K562 (cell line): Measurements from ENCODE around the gene SLC26A8. TPM values are rescaled to one million over a fixed set of nuclear protein-coding genes. Genes with fewer than 3 reads are reported as not detected.

Experiments used
- ARID1B ChIP-seq: fragments of 450-650 bp; IDR thresholded peaks from 2 replicates; pipeline ENCODE4 v1.6.1; 2016; ENCODE audit warnings: antibody characterized with exemption, mild to moderate bottlenecking, inconsistent platforms
- ATF1 ChIP-seq, 2 experiments: fragments of 450-650 bp in 1 of 2; IDR thresholded peaks; 2 replicates each; pipeline ENCODE4 v1.6.1; 2016; ENCODE audit warnings: missing compliant biosample characterization in 1 of 2, missing genetic modification characterization in 1 of 2
- ATF7 ChIP-seq: fragments of 450-650 bp; IDR thresholded peaks from 2 replicates; pipeline ENCODE4 v1.7.1; 2014; ENCODE audit warnings: mild to moderate bottlenecking, moderate library complexity
- DDX20 ChIP-seq: fragments of 450-650 bp; IDR thresholded peaks from 2 replicates; pipeline ENCODE4 v1.6.1; 2016; ENCODE audit warnings: missing genetic modification characterization, low read depth, mild to moderate bottlenecking, missing compliant biosample characterization, moderate library complexity
- EGR1 ChIP-seq: fragments of 450-650 bp; conservative IDR thresholded peaks from 2 replicates; pipeline ENCODE4 v1.6.1; 2017; ENCODE audit warnings: mild to moderate bottlenecking
- FOSL1 ChIP-seq: fragments of 200-800 bp; sonication (Bioruptor generic); conservative IDR thresholded peaks from 2 replicates; pipeline ENCODE4 v1.6.1; 2016; ENCODE audit warnings: missing genetic modification characterization, missing compliant biosample characterization
- JUND ChIP-seq, 2 experiments: IDR thresholded peaks; 2 replicates in 1 of 2; 3 replicates in 1 of 2; pipeline ENCODE4 v1.6.1; 2011; ENCODE audit warnings: borderline replicate concordance in 2 of 2, low read depth in 2 of 2, low read length in 2 of 2, improper control_type of control experiment in 1 of 2, missing biosample characterization in 1 of 2, missing genetic modification characterization in 1 of 2, missing genetic modification reagents in 1 of 2
- MAX ChIP-seq: sonication (generic); formaldehyde crosslinking; IDR thresholded peaks from 2 replicates; pipeline ENCODE4 v1.9.0; 2022; ENCODE audit warnings: mild to moderate bottlenecking, missing genetic modification reagents
- POLR2A ChIP-seq: fragments of 450-650 bp; conservative IDR thresholded peaks from 2 replicates; pipeline ENCODE4 v1.6.1; 2016
- RAD21 ChIP-seq, 2 experiments: fragments of 250-450 bp in 1 of 2; fragments of 450-650 bp in 1 of 2; sonication (Bioruptor Pico) in 1 of 2; formaldehyde crosslinking in 1 of 2; IDR thresholded peaks in 1 of 2; conservative IDR thresholded peaks in 1 of 2; 2 replicates each; pipeline versions ENCODE4 v1.4.0 to v1.8.0; 2020 to 2022; ENCODE audit warnings: mild to moderate bottlenecking in 2 of 2, moderate library complexity in 1 of 2
- RBBP5 ChIP-seq: fragments of 200-600 bp; sonication (generic); IDR thresholded peaks from 2 replicates; pipeline ENCODE4 v1.6.1; 2012; ENCODE audit warnings: borderline replicate concordance, mild to moderate bottlenecking, low read length, control low read depth, inconsistent platforms; ENCODE audit not compliant: insufficient read depth, poor library complexity, severe bottlenecking
- RCOR1 ChIP-seq, 2 experiments: IDR thresholded peaks; 2 replicates each; pipeline ENCODE4 v1.6.1; 2012; ENCODE audit warnings: low read depth in 2 of 2, low read length in 2 of 2, borderline replicate concordance in 1 of 2, improper control_type of control experiment in 1 of 2
- SREBF2 ChIP-seq: sonication (generic); formaldehyde crosslinking; IDR thresholded peaks from 2 replicates; pipeline ENCODE4 v1.4.0; 2020; ENCODE audit warnings: mild to moderate bottlenecking, missing genetic modification reagents
- ZBED1 ChIP-seq: IDR thresholded peaks from 2 replicates; pipeline ENCODE4 v1.6.1; 2014
- ZBTB7A ChIP-seq: IDR thresholded peaks from 2 replicates; pipeline ENCODE4 v1.6.1; 2011; ENCODE audit warnings: low read depth, mild to moderate bottlenecking, low read length, moderate library complexity, borderline replicate concordance; ENCODE audit not compliant: control insufficient read depth
- ZHX1 ChIP-seq: fragments of 150-350 bp; conservative IDR thresholded peaks from 2 replicates; pipeline ENCODE4 v1.6.1; 2014; ENCODE audit warnings: low read length
- ZNF589 ChIP-seq: fragments of 200-800 bp; sonication (Bioruptor generic); IDR thresholded peaks from 2 replicates; pipeline ENCODE4 v1.6.1; 2016; ENCODE audit warnings: low read depth, missing genetic modification characterization, missing compliant biosample characterization
- ZNF592 ChIP-seq: fragments of 450-650 bp; IDR thresholded peaks from 2 replicates; pipeline ENCODE4 v1.6.1; 2017; ENCODE audit warnings: antibody characterized with exemption, mild to moderate bottlenecking
- polyA plus RNA-seq, 8 experiments: library from polyadenylated mRNA; depleted of rRNA in 4 of 8; stranded (reverse) in 5 of 8; unstranded in 3 of 8; fragments of >200 nt; fragmentation: Nextera tagmentation in 2 of 8; fragmentation: Illumina TruSeq in 1 of 8; extraction: Ambion mirVana in 2 of 8; extraction: Trizol in 1 of 8; gene quantifications; 2 replicates each; pipeline versions ENCODE4 v1.2.1 to v1.2.3, GENCODE V29; 2011 to 2014; ENCODE audit warnings: inconsistent platforms in 1 of 8, missing spikeins in 1 of 8
- total RNA-seq, 7 experiments: library from RNA; depleted of rRNA in 6 of 7; stranded (reverse); fragments of >200 nt in 6 of 7; fragmentation: Illumina TruSeq in 2 of 7; extraction: Trizol in 2 of 7; gene quantifications; 2 replicates each; pipeline versions ENCODE4 v1.2.1 to v1.2.3, GENCODE V29; 2011 to 2021; ENCODE audit warnings: low replicate concordance in 1 of 7

The SLC26A8 gene
- total and polyA plus RNA-seq, 9 of the 15 experiments (the other 6 are each of a cell fraction or from before 2014, with no cell fraction given), result not detected

GRCh38 chr6:35920793-35921732 lies 103.4 kb downstream of the SLC26A8 start, which contains the start of gene SRPK1 (continued):
- TF ChIP-seq ZBED1, result 0 out of 2 replicates have a peak, but pooled peaks have one; percentile 57
- no peak for TF ChIP-seq ATF1 (CRISPR knock-in tag; IDR thresholded peaks at IDR 0.05)
- 0 out of 2 replicates have a peak, but pooled peaks have one; percentile 39 for TF ChIP-seq ATF1 (tag; IDR thresholded peaks at IDR 0.05)
- no peak for TF ChIP-seq DDX20 (tag)
- TF ChIP-seq JUND (IDR thresholded peaks at IDR 0.05; ENCODE audit: borderline replicate concordance, low read depth, low read length), result peak; percentile 82
- TF ChIP-seq JUND (tag; IDR thresholded peaks at IDR 0.05; ENCODE audit: borderline replicate concordance, low read depth, low read length), result no peak; the same call in 2 of the 3 replicates
- peak; percentile 94 for TF ChIP-seq EGR1
- peak; percentile 71 for TF ChIP-seq FOSL1
- peak; percentile 92 for TF ChIP-seq ZBTB7A
- TF ChIP-seq POLR2A, result peak; percentile 92
- TF ChIP-seq MAX, result peak; percentile 90
- TF ChIP-seq ATF7, result peak; percentile 95
- peak; percentile 4; the same call in 1 of the 2 replicates for TF ChIP-seq ZNF592
- no peak for TF ChIP-seq ZHX1
- TF ChIP-seq ARID1B, result peak; percentile 49; the same call in 1 of the 2 replicates
- TF ChIP-seq ZNF589 (CRISPR knock-in tag), result peak; percentile 66; the same call in 1 of the 2 replicates
- no peak for TF ChIP-seq SREBF2 (CRISPR knock-in tag)
- peak; percentile 46 to 91; a peak in 2 of 4 replicates for TF ChIP-seq RCOR1 (IDR thresholded peaks at IDR 0.05; ENCODE audit: borderline replicate concordance in 1 of 2, low read depth in 2 of 2, low read length in 2 of 2)
- peak; percentile 83 for TF ChIP-seq RBBP5
- TF ChIP-seq RAD21 (CRISPR knock-in tag; conservative IDR thresholded peaks at IDR 0.05 in 1 of 2, IDR thresholded peaks at IDR 0.05 in 1 of 2), result 0 out of 4 replicates have a peak, but pooled peaks of 1 of the 2 experiments have one; percentile 6
